Activated B cell treated with CpG ODN at 0.5 μM for 24 hours (primary cell): ENCODE measurements around the gene VSIG10L. TPM values are rescaled to one million over a fixed set of nuclear protein-coding genes. Genes with fewer than 3 reads are reported as not detected.
A peak's percentile ranks its signal among the peaks of the same experiment; 100 is the strongest.

Source experiments
- ATAC-seq: fragments of 200-7000 bp; cut with Tn5 transposase; one replicate; pipeline ENCODE4 v1.10.0; 2021; ENCODE audit warnings: low read depth, mild to moderate bottlenecking, moderate library complexity
- CTCF ChIA-PET: fragments of 350-600 bp; sonication (Branson Sonifier 250); formaldehyde crosslinking; loops from one replicate; lab custom pipeline; 2021; ENCODE audit warnings: antibody characterized with exemption; lab: Charles Lee
- POLR2A ChIA-PET: fragments of 350-600 bp; sonication (Branson Sonifier 250); formaldehyde crosslinking; loops from one replicate; lab custom pipeline; 2021; ENCODE audit warnings: antibody characterized with exemption; lab: Charles Lee
- DNase-seq: peaks from one replicate; pipeline ENCODE4 v3.0.0; 2022
- H3K27ac Mint-ChIP-seq: one replicate; pipeline ENCODE4 v1.8.0; 2020; ENCODE audit warnings: mixed read lengths
- H3K27me3 Mint-ChIP-seq: one replicate; pipeline ENCODE4 v1.8.0; 2021; ENCODE audit warnings: mixed read lengths
- H3K36me3 Mint-ChIP-seq: one replicate; pipeline ENCODE4 v1.8.0; 2021; ENCODE audit warnings: low read depth, mixed read lengths
- H3K4me1 Mint-ChIP-seq: one replicate; pipeline ENCODE4 v1.8.0; 2021; ENCODE audit warnings: mixed read lengths
- H3K4me3 Mint-ChIP-seq: one replicate; pipeline ENCODE4 v1.8.0; 2020; ENCODE audit warnings: mild to moderate bottlenecking, mixed read lengths
- H3K9me3 Mint-ChIP-seq: one replicate; pipeline ENCODE4 v1.8.0; 2020; ENCODE audit warnings: mixed read lengths
- intact Hi-C: fragments of 100-400 bp; cut with micrococcal nuclease; formaldehyde crosslinking; loops from one replicate; pipeline ENCODE4 v1.15.1; 2024
- total RNA-seq: library from RNA; stranded (reverse); gene quantifications from 2 replicates; pipeline ENCODE4 v1.2.3, GENCODE V29; 2022
- TF ChIP-seq, protein P1 (sequence below): fragments of 200-600 bp; IDR thresholded peaks from one replicate; pipeline ENCODE4 v1.8.0; 2022; ENCODE audit warnings: antibody characterized with exemption, mild to moderate bottlenecking

Gene VSIG10L
- total RNA-seq, 1 donor from 2014 or later: 0.98 TPM

GRCh38 chr19:51372021-51372648 lies 30.2 kb upstream of the VSIG10L start:
- intact Hi-C loops: no loop called here
- no peaks in the 10 kb centered on the region for H3K36me3 Mint-ChIP-seq
- DNase-seq: no peak
- CTCF ChIA-PET: interaction anchor here (0.6 kb wide), 1 partner anchor 32 kb away, joined by 3 read pairs; no protein-coding TSS in a partner anchor
- peaks cover 12% of the 10 kb centered on the region for H3K4me1 Mint-ChIP-seq
- POLR2A ChIA-PET: interaction anchor here (1.0 kb wide), 1 partner anchor 33 kb away, joined by 3 read pairs; no protein-coding TSS in a partner anchor
- TF ChIP-seq, protein P1, sequence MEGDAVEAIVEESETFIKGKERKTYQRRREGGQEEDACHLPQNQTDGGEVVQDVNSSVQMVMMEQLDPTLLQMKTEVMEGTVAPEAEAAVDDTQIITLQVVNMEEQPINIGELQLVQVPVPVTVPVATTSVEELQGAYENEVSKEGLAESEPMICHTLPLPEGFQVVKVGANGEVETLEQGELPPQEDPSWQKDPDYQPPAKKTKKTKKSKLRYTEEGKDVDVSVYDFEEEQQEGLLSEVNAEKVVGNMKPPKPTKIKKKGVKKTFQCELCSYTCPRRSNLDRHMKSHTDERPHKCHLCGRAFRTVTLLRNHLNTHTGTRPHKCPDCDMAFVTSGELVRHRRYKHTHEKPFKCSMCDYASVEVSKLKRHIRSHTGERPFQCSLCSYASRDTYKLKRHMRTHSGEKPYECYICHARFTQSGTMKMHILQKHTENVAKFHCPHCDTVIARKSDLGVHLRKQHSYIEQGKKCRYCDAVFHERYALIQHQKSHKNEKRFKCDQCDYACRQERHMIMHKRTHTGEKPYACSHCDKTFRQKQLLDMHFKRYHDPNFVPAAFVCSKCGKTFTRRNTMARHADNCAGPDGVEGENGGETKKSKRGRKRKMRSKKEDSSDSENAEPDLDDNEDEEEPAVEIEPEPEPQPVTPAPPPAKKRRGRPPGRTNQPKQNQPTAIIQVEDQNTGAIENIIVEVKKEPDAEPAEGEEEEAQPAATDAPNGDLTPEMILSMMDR: no peak
- H3K4me3 Mint-ChIP-seq: no peak overlapping the region
- H3K27ac Mint-ChIP-seq: peak overlapping the region; percentile 47
- H3K27me3 Mint-ChIP-seq: no peaks in the 10 kb centered on the region
- no peak for ATAC-seq
- no peaks in the 10 kb centered on the region for H3K9me3 Mint-ChIP-seq

DNA sequence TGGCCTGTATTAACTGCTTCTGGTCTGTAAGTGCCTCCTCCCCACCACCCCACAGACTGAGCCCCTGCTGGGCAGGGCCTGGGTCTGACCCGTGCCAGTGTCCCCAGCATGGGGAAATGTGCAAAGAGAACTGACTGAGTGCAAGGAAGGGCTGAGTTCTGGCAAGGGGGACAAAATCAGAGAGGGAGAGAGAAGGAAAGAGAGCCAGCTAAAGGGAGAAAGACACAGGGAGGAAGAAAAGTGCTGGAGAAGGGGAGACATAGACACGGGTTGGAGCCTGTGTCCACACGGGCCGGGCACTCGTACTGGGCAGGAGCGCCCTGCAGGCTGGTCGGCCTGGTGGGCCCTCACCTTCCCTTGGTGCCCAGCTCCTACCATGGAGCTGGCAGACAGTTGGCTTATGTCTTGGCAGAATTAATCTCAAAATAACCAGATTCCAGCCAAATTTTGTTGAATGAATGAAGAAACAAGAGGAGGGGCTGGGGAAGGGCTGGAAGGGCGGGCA lies 29.3 kb upstream of the VSIG10L start:
- no peak for ATAC-seq
- no peak overlapping the region for H3K27ac Mint-ChIP-seq
- no peak for DNase-seq
- intact Hi-C loops: no loop called here
- peaks cover 7% of the 10 kb centered on the region for H3K36me3 Mint-ChIP-seq
- POLR2A ChIA-PET: interaction anchor here (0.5 kb wide), 1 partner anchor 881 kb away, joined by 3 read pairs; no protein-coding TSS in a partner anchor
- no peak overlapping the region for H3K4me3 Mint-ChIP-seq
- no peaks in the 10 kb centered on the region for H3K27me3 Mint-ChIP-seq
- no peaks in the 10 kb centered on the region for H3K9me3 Mint-ChIP-seq
- TF ChIP-seq, protein P1: no peak
- peaks cover 15% of the 10 kb centered on the region for H3K4me1 Mint-ChIP-seq
- CTCF ChIA-PET: interaction anchor here (0.6 kb wide), 1 partner anchor 31 kb away, joined by 3 read pairs; no protein-coding TSS in a partner anchor

DNA sequence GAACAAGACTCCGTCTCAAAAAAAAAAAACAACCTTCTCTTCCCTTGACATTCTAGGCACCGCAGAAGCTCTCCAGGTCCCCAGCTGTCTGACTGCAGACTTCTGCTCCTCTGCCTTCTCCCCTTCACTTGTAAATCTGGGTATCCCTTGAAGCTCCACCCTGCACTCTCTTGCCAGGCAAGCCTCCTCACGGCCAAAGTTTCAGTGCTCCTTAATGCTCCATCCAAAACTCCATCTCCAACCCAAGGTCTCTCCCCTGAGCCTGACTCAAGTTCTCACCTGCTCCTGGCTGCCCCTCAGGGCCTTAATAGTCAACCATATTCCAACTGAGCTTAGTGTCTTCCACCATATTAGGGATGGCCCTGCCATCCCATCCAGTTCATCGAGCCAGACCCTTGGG lies 28.3 kb upstream of the VSIG10L start:
- CTCF ChIA-PET: no interaction called here
- no peak for ATAC-seq
- Mint-ChIP-seq H3K4me1 (peaks cover 23% of the 10 kb centered on the region), H3K27ac (no peak overlapping the region), H3K9me3 (no peaks in the 10 kb centered on the region), H3K27me3 (no peaks in the 10 kb centered on the region), H3K4me3 (peak overlapping the region; percentile 1), H3K36me3 (peaks cover 12% of the 10 kb centered on the region)
- no peak for DNase-seq
- POLR2A ChIA-PET: interaction anchor here (0.7 kb wide), 1 partner anchor 47 kb away, joined by 3 read pairs; the partner anchor contains the start of gene SIGLEC10
- TF ChIP-seq, protein P1: no peak
- intact Hi-C loops: no loop called here

DNA sequence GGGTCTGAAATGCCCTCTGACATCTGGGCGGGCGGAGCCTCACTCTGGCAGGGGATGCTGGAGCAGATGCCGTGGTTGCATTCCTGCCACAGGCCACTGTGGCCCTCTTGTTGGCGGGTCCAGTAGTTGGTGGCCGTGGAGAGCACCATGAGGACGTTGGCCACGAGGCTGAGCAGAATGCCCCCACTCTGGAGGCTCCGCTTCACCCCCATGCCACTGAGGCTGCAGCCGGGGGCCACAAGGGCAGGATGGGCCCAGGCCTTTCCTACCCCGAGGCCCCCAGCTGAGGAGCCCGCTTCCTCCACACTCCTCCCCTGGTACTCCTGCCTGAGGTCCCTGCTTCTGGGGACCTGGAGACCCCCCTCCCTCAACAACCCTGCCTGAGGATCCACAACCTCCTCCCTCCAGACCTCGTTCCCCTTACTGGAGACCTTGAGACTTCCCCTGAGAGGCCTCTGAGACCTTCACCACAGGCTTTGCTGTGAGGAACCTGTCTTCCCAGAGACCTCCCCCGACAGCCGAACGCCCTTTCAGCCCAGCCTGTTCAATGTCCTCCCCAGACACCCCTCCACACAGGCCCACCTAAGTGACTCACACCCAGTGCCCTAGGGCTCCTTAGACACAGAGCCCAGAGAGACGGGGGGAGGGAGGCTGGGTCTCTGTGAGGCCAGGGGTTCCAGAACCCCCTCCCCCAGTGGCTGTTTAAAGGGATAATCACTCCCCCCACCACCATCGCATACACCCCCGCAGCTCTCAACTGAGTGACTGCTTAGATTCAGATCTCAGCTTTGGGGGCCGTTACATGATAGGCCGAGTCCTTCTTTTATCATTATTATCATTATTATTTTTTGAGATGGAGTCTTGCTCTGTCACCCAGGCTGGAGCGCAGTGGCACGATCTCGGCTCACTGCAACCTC lies 26.7 kb upstream of the VSIG10L start, which contains the start of gene CLDND2:
CLDND2 (minus strand) TSS at position 638 of the 917 bp plus-strand sequence; CDS start at position 212, 426 bp downstream.
- Mint-ChIP-seq H3K27ac (peak within 1 kb of the TSS; percentile 96), H3K4me3 (peak within 1 kb of the TSS; percentile 98), H3K4me1 (peaks cover 34% of the 10 kb centered on the region), H3K36me3 (peaks cover 12% of the 10 kb centered on the region), H3K9me3 (no peaks in the 10 kb centered on the region), H3K27me3 (no peaks in the 10 kb centered on the region)
- CTCF ChIA-PET: interaction anchor here (0.8 to 1.5 kb wide), 3 partner anchors 27 to 288 kb away, joined by 3 to 6 read pairs (median 4); partner anchors contain the start of gene SIGLEC10
- DNase-seq: no peak
- POLR2A ChIA-PET: interaction anchor here (0.6 to 3.7 kb wide), 12 partner anchors 22 to 292 kb away, joined by 3 to 35 read pairs (median 4); partner anchors contain the start of genes C19orf84 and SIGLEC10
- no peak for ATAC-seq
- intact Hi-C loops: loop anchor here (10.0 kb wide), 1 partner anchor 564 kb away; no protein-coding TSS in a partner anchor
- TF ChIP-seq, protein P1: no peak
